K562 (cell line): ENCODE results near the gene CABP2. TPM values are rescaled to one million over a fixed set of nuclear protein-coding genes. Genes with fewer than 3 reads are reported as not detected.

Source experiments
- DMBX1 ChIP-seq: fragments of 250-450 bp; sonication (Bioruptor Pico); IDR thresholded peaks from 2 replicates; pipeline ENCODE4 v1.8.0; 2022; ENCODE audit warnings: inconsistent platforms, mild to moderate bottlenecking, moderate library complexity, borderline replicate concordance
- ETS2 ChIP-seq: IDR thresholded peaks from 2 replicates; pipeline ENCODE4 v1.6.1; 2016; ENCODE audit warnings: borderline replicate concordance, missing genetic modification characterization, mild to moderate bottlenecking, moderate library complexity, missing compliant biosample characterization; ENCODE audit not compliant: poor library complexity, severe bottlenecking
- ILK ChIP-seq: fragments of 450-650 bp; IDR thresholded peaks from 2 replicates; pipeline ENCODE4 v1.6.1; 2016; ENCODE audit warnings: missing genetic modification characterization, low read depth, mild to moderate bottlenecking, missing compliant biosample characterization, moderate library complexity, borderline replicate concordance
- LARP7 ChIP-seq: fragments of 450-650 bp; IDR thresholded peaks from 2 replicates; pipeline ENCODE4 v1.6.1; 2016
- MAZ ChIP-seq, 2 experiments: fragments of 450-650 bp in 1 of 2; sonication (generic) in 1 of 2; formaldehyde crosslinking; IDR thresholded peaks in 1 of 2; conservative IDR thresholded peaks in 1 of 2; 2 replicates each; pipeline versions ENCODE4 v1.4.0 to v1.5.0; 2020; ENCODE audit warnings: mild to moderate bottlenecking in 1 of 2, missing genetic modification reagents in 1 of 2
- MCM7 ChIP-seq, 2 experiments: fragments of 450-650 bp; IDR thresholded peaks; 2 replicates each; pipeline ENCODE4 v1.6.1; 2016 to 2018
- MED1 ChIP-seq: sonication (generic); formaldehyde crosslinking; IDR thresholded peaks from 2 replicates; pipeline ENCODE4 v1.8.1; 2023; ENCODE audit warnings: missing genetic modification reagents, borderline replicate concordance
- NCOA1 ChIP-seq: fragments of 450-650 bp; IDR thresholded peaks from 2 replicates; pipeline ENCODE4 v1.6.1; 2016; ENCODE audit warnings: low read depth
- NONO ChIP-seq, 2 experiments: fragments of 200-400 bp in 1 of 2; fragments of 450-650 bp in 1 of 2; formaldehyde crosslinking in 1 of 2; IDR thresholded peaks; 2 replicates each; pipeline ENCODE4 v1.6.1; 2017; ENCODE audit warnings: low read depth in 2 of 2, mild to moderate bottlenecking in 2 of 2, moderate library complexity in 2 of 2, low read length in 1 of 2
- PATZ1 ChIP-seq: fragments of 250-450 bp; sonication (Bioruptor Pico); IDR thresholded peaks from 2 replicates; pipeline ENCODE4 v1.5.0; 2020; ENCODE audit warnings: mild to moderate bottlenecking, borderline replicate concordance
- PHF21A ChIP-seq: fragments of 450-650 bp; IDR thresholded peaks from 2 replicates; pipeline ENCODE4 v1.6.1; 2017; ENCODE audit warnings: low read depth, borderline replicate concordance
- PML ChIP-seq: IDR thresholded peaks from 2 replicates; pipeline ENCODE4 v1.6.1; 2012; ENCODE audit warnings: low read length, inconsistent platforms
- SMARCA5 ChIP-seq: fragments of 450-650 bp; IDR thresholded peaks from 2 replicates; pipeline ENCODE4 v1.6.1; 2016
- SRSF7 ChIP-seq: fragments of 200-400 bp; formaldehyde crosslinking; optimal IDR thresholded peaks from 2 replicates; pipeline ENCODE3; 2017; ENCODE audit warnings: mild to moderate bottlenecking, low read depth, low read length
- ZFP36 ChIP-seq: fragments of 150-350 bp; IDR thresholded peaks from 2 replicates; pipeline ENCODE4 v1.6.1; 2018; ENCODE audit warnings: low read length, low read depth; ENCODE audit not compliant: partially characterized antibody
- ZNF140 ChIP-seq: fragments of 250-450 bp; sonication (Bioruptor Pico); IDR thresholded peaks from 2 replicates; pipeline ENCODE4 v1.8.0; 2021; ENCODE audit warnings: moderate library complexity, mild to moderate bottlenecking, inconsistent platforms
- ZNF217 ChIP-seq: sonication (generic); formaldehyde crosslinking; IDR thresholded peaks from 2 replicates; pipeline ENCODE4 v1.8.0; 2022; ENCODE audit warnings: mild to moderate bottlenecking, missing genetic modification reagents
- ZNF57 ChIP-seq: fragments of 450-650 bp; formaldehyde crosslinking; IDR thresholded peaks from 2 replicates; pipeline ENCODE4 v1.4.0; 2020; ENCODE audit warnings: mild to moderate bottlenecking, moderate library complexity
- ZNF644 ChIP-seq: fragments of 200-800 bp; sonication (Bioruptor generic); IDR thresholded peaks from 2 replicates; pipeline ENCODE4 v1.6.1; 2016; ENCODE audit warnings: low read depth, missing genetic modification characterization, missing compliant biosample characterization
- polyA plus RNA-seq, 8 experiments: library from polyadenylated mRNA; depleted of rRNA in 4 of 8; stranded (reverse) in 5 of 8; unstranded in 3 of 8; fragments of >200 nt; fragmentation: Nextera tagmentation in 2 of 8; fragmentation: Illumina TruSeq in 1 of 8; extraction: Ambion mirVana in 2 of 8; extraction: Trizol in 1 of 8; gene quantifications; 2 replicates each; pipeline versions ENCODE4 v1.2.1 to v1.2.3, GENCODE V29; 2011 to 2014; ENCODE audit warnings: inconsistent platforms in 1 of 8, missing spikeins in 1 of 8
- total RNA-seq, 7 experiments: library from RNA; depleted of rRNA in 6 of 7; stranded (reverse); fragments of >200 nt in 6 of 7; fragmentation: Illumina TruSeq in 2 of 7; extraction: Trizol in 2 of 7; gene quantifications; 2 replicates each; pipeline versions ENCODE4 v1.2.1 to v1.2.3, GENCODE V29; 2011 to 2021; ENCODE audit warnings: low replicate concordance in 1 of 7
- TF ChIP-seq, protein P1 (sequence below): fragments of 450-650 bp; IDR thresholded peaks from 2 replicates; pipeline ENCODE4 v1.6.1; 2016; ENCODE audit warnings: mild to moderate bottlenecking
- TF ChIP-seq, protein P2 (sequence below), 3 experiments: fragments of 200-800 bp in 1 of 3; sonication (Bioruptor generic) in 1 of 3; sonication (generic) in 1 of 3; formaldehyde crosslinking in 1 of 3; IDR thresholded peaks; 2 replicates each; pipeline versions ENCODE4 v1.6.1 to v1.8.0; 2016 to 2022; ENCODE audit warnings: mild to moderate bottlenecking in 2 of 3, missing compliant biosample characterization in 2 of 3, missing genetic modification characterization in 2 of 3, missing genetic modification reagents in 1 of 3
- TF ChIP-seq, protein P3 (sequence below): fragments of 450-650 bp; formaldehyde crosslinking; IDR thresholded peaks from 2 replicates; pipeline ENCODE4 v1.4.0; 2020; ENCODE audit warnings: mild to moderate bottlenecking, moderate library complexity

The CABP2 gene
- total and polyA plus RNA-seq, 9 of the 15 experiments (the other 6 are each of a cell fraction or from before 2014, with no cell fraction given): not detected

DNA sequence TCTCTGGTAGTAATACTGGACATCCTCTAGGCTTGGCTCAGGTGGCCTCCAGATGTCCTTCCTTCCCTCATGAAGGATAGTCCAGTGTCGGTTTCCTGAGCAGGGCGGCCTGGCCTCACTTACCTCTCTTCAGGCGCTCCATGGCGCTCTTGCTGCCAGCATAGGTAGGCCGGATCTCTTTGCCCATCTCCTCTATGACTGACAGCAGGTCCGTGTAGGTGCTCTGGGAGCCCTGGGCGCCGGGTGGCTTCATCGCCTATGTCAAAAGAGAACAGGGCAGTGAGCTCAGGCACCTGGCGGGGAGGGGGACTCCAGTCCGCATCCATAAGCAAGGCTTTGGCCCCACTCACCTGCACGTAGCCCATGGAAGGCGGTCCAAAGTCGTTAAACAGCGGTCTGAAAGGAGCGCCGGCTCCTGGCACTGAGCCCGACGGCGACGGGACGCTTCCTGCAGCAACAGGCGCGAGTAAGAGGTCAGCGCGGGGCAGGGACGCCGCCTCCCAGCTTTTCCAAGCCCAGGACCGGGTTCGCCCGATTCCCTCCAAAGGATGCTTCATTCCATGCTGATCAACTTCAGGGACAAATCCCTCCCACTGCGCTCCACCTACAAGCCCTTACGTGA lies 15.9 kb downstream of the CABP2 start (continued):
- no peak for TF ChIP-seq ZNF140 (CRISPR knock-in tag)
- TF ChIP-seq NONO (IDR thresholded peaks at IDR 0.05; ENCODE audit: low read depth in 2 of 2, low read length in 1 of 2): no peak
- TF ChIP-seq PHF21A: no peak
- TF ChIP-seq, protein P1, sequence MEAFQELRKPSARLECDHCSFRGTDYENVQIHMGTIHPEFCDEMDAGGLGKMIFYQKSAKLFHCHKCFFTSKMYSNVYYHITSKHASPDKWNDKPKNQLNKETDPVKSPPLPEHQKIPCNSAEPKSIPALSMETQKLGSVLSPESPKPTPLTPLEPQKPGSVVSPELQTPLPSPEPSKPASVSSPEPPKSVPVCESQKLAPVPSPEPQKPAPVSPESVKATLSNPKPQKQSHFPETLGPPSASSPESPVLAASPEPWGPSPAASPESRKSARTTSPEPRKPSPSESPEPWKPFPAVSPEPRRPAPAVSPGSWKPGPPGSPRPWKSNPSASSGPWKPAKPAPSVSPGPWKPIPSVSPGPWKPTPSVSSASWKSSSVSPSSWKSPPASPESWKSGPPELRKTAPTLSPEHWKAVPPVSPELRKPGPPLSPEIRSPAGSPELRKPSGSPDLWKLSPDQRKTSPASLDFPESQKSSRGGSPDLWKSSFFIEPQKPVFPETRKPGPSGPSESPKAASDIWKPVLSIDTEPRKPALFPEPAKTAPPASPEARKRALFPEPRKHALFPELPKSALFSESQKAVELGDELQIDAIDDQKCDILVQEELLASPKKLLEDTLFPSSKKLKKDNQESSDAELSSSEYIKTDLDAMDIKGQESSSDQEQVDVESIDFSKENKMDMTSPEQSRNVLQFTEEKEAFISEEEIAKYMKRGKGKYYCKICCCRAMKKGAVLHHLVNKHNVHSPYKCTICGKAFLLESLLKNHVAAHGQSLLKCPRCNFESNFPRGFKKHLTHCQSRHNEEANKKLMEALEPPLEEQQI: no peak
- no peak for TF ChIP-seq LARP7
- no peak for TF ChIP-seq ZNF217 (CRISPR knock-in tag)
- TF ChIP-seq, protein P2, sequence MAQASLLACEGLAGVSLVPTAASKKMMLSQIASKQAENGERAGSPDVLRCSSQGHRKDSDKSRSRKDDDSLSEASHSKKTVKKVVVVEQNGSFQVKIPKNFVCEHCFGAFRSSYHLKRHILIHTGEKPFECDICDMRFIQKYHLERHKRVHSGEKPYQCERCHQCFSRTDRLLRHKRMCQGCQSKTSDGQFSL (CRISPR knock-in tag; IDR thresholded peaks at IDR 0.05): no peak
- TF ChIP-seq, protein P2 (tag; IDR thresholded peaks at IDR 0.05): no peak
- no peak for TF ChIP-seq DMBX1 (CRISPR knock-in tag)
- TF ChIP-seq ETS2: no peak
- no peak for TF ChIP-seq ILK (tag)
- TF ChIP-seq PML: no peak
- TF ChIP-seq SMARCA5: no peak
- TF ChIP-seq MAZ (CRISPR knock-in tag; conservative IDR thresholded peaks at IDR 0.05 in 1 of 2, IDR thresholded peaks at IDR 0.05 in 1 of 2): no peak
- no peak for TF ChIP-seq SRSF7
- TF ChIP-seq NCOA1: no peak
- TF ChIP-seq ZNF57 (CRISPR knock-in tag): no peak
- no peak for TF ChIP-seq PATZ1
- TF ChIP-seq, protein P3, sequence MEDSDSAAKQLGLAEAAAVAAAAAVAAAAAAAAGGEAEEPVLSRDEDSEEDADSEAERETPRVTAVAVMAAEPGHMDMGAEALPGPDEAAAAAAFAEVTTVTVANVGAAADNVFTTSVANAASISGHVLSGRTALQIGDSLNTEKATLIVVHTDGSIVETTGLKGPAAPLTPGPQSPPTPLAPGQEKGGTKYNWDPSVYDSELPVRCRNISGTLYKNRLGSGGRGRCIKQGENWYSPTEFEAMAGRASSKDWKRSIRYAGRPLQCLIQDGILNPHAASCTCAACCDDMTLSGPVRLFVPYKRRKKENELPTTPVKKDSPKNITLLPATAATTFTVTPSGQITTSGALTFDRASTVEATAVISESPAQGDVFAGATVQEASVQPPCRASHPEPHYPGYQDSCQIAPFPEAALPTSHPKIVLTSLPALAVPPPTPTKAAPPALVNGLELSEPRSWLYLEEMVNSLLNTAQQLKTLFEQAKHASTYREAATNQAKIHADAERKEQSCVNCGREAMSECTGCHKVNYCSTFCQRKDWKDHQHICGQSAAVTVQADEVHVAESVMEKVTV (CRISPR knock-in tag): no peak
- TF ChIP-seq ZFP36: no peak
- TF ChIP-seq MCM7 (IDR thresholded peaks at IDR 0.05): no peak
- no peak for TF ChIP-seq MED1 (CRISPR knock-in tag)
- TF ChIP-seq ZNF644 (tag): no peak
